Stimulated activated CD4-positive, alpha-beta T cell treated with anti-CD3 and anti-CD28 coated beads, Interleukin-12 subunit alpha, Interleukin-12 subunit beta, amount 100 ng/mL, for 4 hours (primary cell): Measurements from ENCODE around the gene SH3BGRL3.

ENCODE experiments used
- DNase-seq: peaks from one replicate; pipeline ENCODE4 v3.0.0-alpha.2; 2020

The SH3BGRL3 gene

GRCh38 chr1:26278303-26278702, 1.6 kb upstream of the SH3BGRL3 start:
- DNase-seq = no peak

GRCh38 chr1:26278724-26279455, 996 bp upstream of the SH3BGRL3 start:
- no peak for DNase-seq

GRCh38 chr1:26280333-26281042, 602 bp downstream of the SH3BGRL3 start:
- no peak for DNase-seq

- DNase-seq = no peak
Observed at GRCh38 chr1:26281091-26281958, 1.4 kb downstream of the SH3BGRL3 start.

GRCh38 chr1:26281971-26282370, 2.1 kb downstream of the SH3BGRL3 start:
- DNase-seq = no peak

- no peak for DNase-seq
Observed at GRCh38 chr1:26282401-26282918, 2.6 kb downstream of the SH3BGRL3 start.

GRCh38 chr1:26283279-26283853, 3.5 kb downstream of the SH3BGRL3 start:
- no peak for DNase-seq

GRCh38 chr1:26283871-26284596, 4.1 kb downstream of the SH3BGRL3 start:
- DNase-seq = no peak

- DNase-seq = peak; percentile 93
Observed at GRCh38 chr1:26284597-26285347, 4.9 kb downstream of the SH3BGRL3 start.

DNA sequence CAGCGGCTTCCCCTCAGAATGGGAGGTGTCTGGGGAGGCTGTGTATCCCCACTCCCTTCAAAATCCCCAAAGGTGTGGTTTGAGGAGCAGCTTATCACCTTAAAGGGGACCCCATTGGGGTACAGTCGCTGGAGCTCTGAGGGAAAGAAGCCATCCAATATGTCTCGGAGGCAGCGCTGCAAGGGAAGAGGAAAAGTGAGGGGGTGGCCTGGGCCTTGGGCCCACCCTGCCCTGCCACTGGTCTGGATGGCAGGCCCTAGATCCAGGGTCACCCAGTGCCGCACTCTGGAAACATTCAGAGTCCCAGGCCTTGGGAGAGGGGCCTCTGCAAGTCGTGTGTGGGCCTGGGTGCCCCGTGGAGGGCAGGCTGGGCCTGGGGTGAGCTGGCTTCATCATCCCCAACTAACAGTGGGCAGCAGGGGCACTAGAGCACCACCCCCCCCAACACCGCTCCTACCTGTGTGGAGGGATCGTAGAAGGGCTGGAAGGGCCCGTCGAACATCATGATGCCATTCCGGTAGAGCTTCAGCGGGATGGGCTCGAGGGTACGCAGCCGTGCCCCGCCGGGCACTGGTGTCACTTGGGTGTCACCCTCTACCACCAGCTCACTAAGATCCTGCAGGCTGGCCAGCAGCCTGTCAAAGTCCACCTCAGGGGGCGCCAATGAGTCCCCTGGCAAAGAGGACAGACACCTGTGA, 5.6 kb downstream of the SH3BGRL3 start:
- DNase-seq = no peak

DNA sequence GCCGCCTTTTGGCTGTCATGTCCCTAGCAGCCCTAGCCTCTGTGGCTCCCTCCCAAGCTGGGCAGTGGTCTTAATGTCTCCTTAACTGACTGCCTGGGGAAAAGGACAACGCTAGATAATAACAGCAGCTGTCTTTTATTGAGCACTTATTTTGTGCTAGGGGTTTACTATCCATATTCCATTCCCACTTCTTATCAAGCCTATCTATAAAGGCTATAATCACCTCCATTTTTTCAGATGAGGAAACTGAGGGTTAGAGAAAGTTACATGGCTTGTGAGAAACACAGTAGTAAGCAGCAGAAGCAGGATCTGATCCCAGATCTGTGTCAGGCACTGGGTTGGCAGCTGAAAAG, 6.2 kb downstream of the SH3BGRL3 start:
- no peak for DNase-seq

DNA sequence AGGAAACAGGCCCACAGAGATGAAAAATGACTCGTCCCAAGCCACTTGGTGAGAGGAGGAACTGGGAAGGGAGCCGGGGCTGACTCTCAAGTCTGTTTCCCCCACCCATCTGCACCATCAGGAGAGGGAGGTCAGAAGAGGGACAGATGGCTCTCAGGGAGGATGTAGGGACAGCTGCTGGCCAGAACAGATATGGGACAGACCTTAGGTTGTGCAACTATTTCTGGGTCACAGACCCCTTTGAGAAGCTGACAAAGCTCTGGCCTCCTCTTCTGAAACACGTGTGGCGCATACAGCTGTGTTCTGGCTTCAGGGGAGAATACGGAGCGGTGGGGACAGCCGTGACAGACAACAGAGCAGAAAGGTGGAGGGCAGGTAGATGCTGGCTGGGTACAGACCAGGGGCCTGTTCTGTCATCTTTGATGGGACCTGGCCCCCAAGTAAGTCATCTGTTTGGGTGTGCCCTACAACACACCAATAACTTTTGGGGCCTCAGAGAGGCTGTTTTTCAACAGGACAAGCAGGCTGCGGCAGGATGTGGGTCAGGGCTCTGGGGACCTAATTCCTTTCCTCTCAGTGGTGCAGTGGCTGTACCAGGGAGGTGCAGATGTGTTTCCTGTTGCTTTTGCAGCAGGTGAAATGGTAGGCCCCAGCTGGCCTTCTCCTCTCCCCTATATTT, 7.3 kb downstream of the SH3BGRL3 start:
- no peak for DNase-seq

- DNase-seq = no peak
Observed at GRCh38 chr1:26287811-26288210, 7.9 kb downstream of the SH3BGRL3 start.

DNA sequence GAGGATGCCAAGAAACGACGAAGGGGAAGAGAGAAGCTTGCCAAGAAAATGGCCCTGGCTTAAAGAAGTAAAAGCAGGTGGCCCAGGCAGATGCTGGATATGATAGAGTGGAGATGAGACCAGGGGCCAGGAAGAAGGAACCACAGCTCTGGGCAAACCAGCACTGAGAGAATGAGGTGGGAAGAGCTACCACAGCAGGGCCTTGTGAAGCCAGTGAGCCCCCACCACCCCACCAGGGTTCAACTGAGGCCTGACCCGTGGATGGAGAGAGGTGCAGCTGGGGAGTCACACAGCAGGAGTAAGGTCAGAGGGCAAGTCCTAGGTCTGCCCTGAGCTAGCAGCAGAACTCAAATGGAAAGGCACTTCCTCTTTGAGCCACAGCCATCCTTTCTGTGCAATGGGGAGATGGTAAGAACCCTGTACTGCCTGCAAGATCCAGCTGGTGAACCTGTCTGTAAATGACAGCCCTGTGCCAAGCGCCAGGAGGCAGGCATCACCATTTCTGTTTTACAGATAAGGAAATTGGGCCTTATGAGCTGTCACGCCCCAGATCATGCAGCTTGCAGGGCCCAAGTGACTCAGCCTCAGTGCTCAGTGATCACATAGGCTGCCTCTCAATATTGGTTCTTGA, 8.5 kb downstream of the SH3BGRL3 start:
- DNase-seq = peak; percentile 61

DNA sequence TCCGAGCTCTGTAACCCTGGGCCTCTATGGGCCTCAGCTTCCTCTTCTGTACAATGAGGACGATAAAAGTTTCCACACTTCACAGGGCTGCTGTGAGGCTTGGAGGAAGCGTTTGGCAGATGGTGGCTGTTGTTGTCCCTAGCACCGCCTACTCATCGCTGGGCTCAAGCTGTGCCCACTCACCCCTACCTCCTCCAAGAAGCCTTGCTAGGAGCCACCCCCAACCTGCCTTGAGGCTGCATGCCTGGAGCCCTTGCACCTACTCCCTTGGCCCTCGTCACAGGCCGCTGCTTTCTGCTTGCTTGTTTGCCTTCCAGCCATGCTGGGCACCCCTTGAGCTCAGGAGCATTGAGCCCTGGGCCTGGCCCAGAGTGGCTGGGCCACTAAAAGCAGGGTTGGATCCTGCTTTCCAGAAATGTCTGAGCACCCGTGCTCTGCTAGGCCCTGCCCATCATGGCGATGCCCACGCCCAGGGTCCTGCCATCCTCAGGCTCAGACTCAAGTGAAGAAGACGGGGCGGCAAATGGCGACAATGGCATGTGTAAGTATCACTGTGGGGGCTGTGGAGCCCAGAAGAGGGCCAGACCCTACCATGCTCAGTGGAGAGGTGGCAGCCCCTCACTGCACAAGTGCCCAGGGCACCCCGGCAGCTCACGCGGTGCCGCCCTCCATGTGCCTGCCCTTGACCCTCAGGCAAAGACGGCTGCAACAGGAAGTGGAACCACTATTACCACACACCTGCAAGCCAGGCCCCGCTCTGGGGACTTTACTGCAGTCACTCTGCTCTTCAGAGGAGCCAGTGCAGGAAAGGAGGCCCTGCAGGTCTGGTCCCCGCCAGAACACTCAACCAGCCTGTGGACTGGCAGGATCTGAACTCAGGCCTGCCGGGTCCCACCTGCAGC, 9.5 kb downstream of the SH3BGRL3 start:
- DNase-seq = no peak

DNA sequence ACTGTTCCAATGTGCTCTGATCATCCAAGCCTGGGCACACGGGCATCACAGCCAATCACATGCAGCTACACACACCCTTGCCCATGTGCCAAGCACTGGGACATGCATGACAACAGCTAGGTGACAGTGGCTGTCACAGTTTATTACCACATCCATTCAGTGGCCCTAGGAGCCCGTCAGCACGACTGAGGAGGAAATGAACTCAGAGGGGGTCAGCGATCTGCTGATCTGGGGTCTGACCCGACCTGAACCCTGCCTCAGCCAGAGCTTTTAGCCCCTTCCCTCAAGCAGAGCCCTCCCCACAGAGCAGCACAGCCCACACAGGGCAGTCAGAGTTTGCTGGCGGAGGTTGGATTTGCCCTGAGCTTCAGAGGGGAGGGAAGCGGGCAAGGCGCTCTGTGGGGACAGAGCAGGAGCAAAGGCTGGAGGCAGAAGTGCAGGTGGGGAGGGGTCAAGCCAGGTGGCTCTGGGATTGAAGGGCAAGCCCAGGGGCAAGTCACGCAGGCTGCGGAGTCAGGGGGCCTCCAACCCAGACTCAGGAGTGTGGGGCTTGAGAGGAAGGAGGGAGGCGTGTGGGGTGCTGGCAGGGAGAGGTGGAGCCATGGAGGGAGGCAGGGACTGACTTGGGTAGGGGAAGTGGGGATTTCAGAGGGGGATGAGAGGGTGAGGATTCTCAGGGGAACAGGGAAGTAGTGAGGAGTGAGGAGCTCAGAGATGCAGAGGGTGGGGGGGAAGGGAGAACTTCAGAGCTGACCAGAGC, 10.4 kb downstream of the SH3BGRL3 start:
- no peak for DNase-seq

GRCh38 chr1:26290882-26291261, 11.0 kb downstream of the SH3BGRL3 start:
- no peak for DNase-seq

DNA sequence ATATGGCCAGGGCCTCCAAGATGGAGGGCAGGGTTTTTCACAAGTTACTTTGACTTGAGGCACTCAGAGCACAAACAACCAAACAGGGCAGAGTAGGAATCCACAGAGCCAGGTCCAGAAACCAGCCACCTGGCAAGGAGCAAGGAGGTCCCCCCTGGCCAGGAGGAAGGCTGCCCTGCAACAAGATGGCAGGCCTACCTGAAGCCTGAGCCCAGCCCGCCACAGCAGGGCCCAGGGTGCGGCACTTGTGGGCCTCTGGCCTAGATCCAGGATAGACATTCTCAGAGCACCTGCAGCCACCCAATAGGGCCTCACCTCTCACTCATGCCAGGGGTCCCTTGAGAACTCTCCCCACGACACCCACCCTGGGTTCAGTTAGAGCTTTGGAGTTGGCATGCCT, 11.5 kb downstream of the SH3BGRL3 start:
- no peak for DNase-seq
